H1 (cell line): ENCODE data around the gene ING1. TPM values are rescaled to one million over a fixed set of nuclear protein-coding genes. Genes with fewer than 3 reads are reported as not detected.

ENCODE experiments used
- ASH2L ChIP-seq: fragments of 200-600, 300-600 bp; sonication (generic); IDR thresholded peaks from one replicate; pipeline ENCODE4 v1.7.1; 2017; ENCODE audit warnings: low read length
- ATF2 ChIP-seq: IDR thresholded peaks from 2 replicates; pipeline ENCODE4 v1.6.1; 2012; ENCODE audit warnings: low read length, inconsistent platforms
- BACH1 ChIP-seq: IDR thresholded peaks from 2 replicates; pipeline ENCODE4 v1.6.1; 2012; ENCODE audit warnings: low read length, improper control_type of control experiment
- BRCA1 ChIP-seq: IDR thresholded peaks from 2 replicates; pipeline ENCODE4 v1.6.1; 2012; ENCODE audit warnings: low read depth, low read length, improper control_type of control experiment
- CBX5 ChIP-seq: fragments of 300-800, 300-1000 bp; sonication (generic); IDR thresholded peaks from 2 replicates; pipeline ENCODE4 v1.7.1; 2016; ENCODE audit warnings: antibody characterized with exemption, low read length, low read depth
- CHD2 ChIP-seq: IDR thresholded peaks from 2 replicates; pipeline ENCODE4 v1.6.1; 2012; ENCODE audit warnings: low read length, improper control_type of control experiment
- CTBP2 ChIP-seq: IDR thresholded peaks from 2 replicates; pipeline ENCODE4 v1.7.0; 2011; ENCODE audit warnings: borderline replicate concordance, mild to moderate bottlenecking, moderate library complexity, mixed read lengths, low read length; ENCODE audit not compliant: insufficient read depth, insufficient read length
- POLR2A ChIP-seq, 2 experiments: IDR thresholded peaks; 1 replicate in 1 of 2; 2 replicates in 1 of 2; pipeline ENCODE4 v1.6.1; 2011; ENCODE audit warnings: low read depth in 2 of 2, low read length in 2 of 2, mild to moderate bottlenecking in 2 of 2; ENCODE audit errors: control extremely low read depth in 1 of 2
- RAD21 ChIP-seq, 2 experiments: IDR thresholded peaks in 1 of 2; conservative IDR thresholded peaks in 1 of 2; 2 replicates each; pipeline ENCODE4 v1.6.1; 2011; ENCODE audit warnings: low read depth in 2 of 2, low read length in 2 of 2, improper control_type of control experiment in 1 of 2, inconsistent platforms in 1 of 2, mild to moderate bottlenecking in 1 of 2, moderate library complexity in 1 of 2
- RNF2 ChIP-seq: fragments of 200-900, 300-1000 bp; sonication (generic); IDR thresholded peaks from 2 replicates; pipeline ENCODE4 v1.7.1; 2016; ENCODE audit warnings: borderline replicate concordance, low read depth, mild to moderate bottlenecking, antibody characterized with exemption, low read length; ENCODE audit not compliant: poor library complexity, severe bottlenecking; ENCODE audit errors: missing control alignments
- RXRA ChIP-seq: IDR thresholded peaks from 2 replicates; pipeline ENCODE4 v1.6.1; 2011; ENCODE audit warnings: low read depth, mild to moderate bottlenecking, low read length, moderate library complexity; ENCODE audit not compliant: insufficient read depth
- SIRT6 ChIP-seq: IDR thresholded peaks from one replicate; pipeline ENCODE4 v1.7.1; 2012; ENCODE audit warnings: low read length, inconsistent platforms
- SP2 ChIP-seq: IDR thresholded peaks from 2 replicates; pipeline ENCODE4 v1.6.1; 2012; ENCODE audit warnings: mild to moderate bottlenecking, low read length, inconsistent platforms
- TEAD4 ChIP-seq: IDR thresholded peaks from 2 replicates; pipeline ENCODE4 v1.6.1; 2012; ENCODE audit warnings: low read depth, low read length, inconsistent platforms, mixed read lengths
- polyA plus RNA-seq, 7 experiments: library from polyadenylated mRNA; depleted of rRNA in 3 of 7; stranded (reverse) in 5 of 7; unstranded in 2 of 7; fragments of >200 nt in 5 of 7; fragments of 200-250 nt in 2 of 7; gene quantifications; 1 replicate in 5 of 7; 2 replicates in 1 of 7; 4 replicates in 1 of 7; pipeline versions ENCODE4 v1.2.1 to v1.2.3, GENCODE V29; 2011 to 2013; ENCODE audit warnings: missing spikeins in 2 of 7, mixed read lengths in 2 of 7
- total RNA-seq: library from RNA; stranded (reverse); fragmentation: NEBNext Ultra II Directional; extraction: Animal tissue kit (Norgen Biotek cat#: 25700); gene quantifications from 2 replicates; pipeline ENCODE4 v1.2.1, GENCODE V29; 2021

ING1 gene
- total and polyA plus RNA-seq, 2 of the 8 experiments (the other 6 are each of a cell fraction or from before 2014, with no cell fraction given), result 22.3 to 26.6 TPM

GRCh38 chr13:110714797-110715394 lies 1.4 kb downstream of the ING1 start (continued):
- TF ChIP-seq SP2 (no peak), BRCA1 (no peak), POLR2A (IDR thresholded peaks at IDR 0.05; ENCODE audit: control extremely low read depth in 1 of 2, low read depth in 2 of 2, low read length in 2 of 2) (peak in 1 of 2 experiments; percentile 100; a peak in 2 of 3 replicates), ATF2 (no peak), ASH2L (no peak), CBX5 (no peak), SIRT6 (no peak), CTBP2 (no peak), CHD2 (no peak; the same call in 1 of the 2 replicates), RAD21 (IDR thresholded peaks at IDR 0.05 in 1 of 2, conservative IDR thresholded peaks at IDR 0.05 in 1 of 2; ENCODE audit: low read depth in 2 of 2, low read length in 2 of 2) (no peak), BACH1 (peak; percentile 27; the same call in 1 of the 2 replicates), RNF2 (no peak), TEAD4 (no peak), RXRA (no peak)
